Suprapubic skin (tissue), 4 donors: ENCODE measurements around the gene CCSER1. TPM values are rescaled to one million over a fixed set of nuclear protein-coding genes. Genes with fewer than 3 reads are reported as not detected.
"Not testable (repeated sequence)": the region's sequence is repeated elsewhere in the genome, so short reads cannot be mapped to it uniquely, and the experiment has no call there.

ENCODE experiments used
- DNase-seq, 2 donors: peaks; one replicate each; pipeline ENCODE4 v3.0.0-alpha.2; 2019; ENCODE audit warnings: low spot score in 2 of 2
- H3K27ac ChIP-seq: fragments of 200-600 bp; sonication (generic); one replicate; pipeline ENCODE4 v1.5.1; 2019
- H3K27me3 ChIP-seq: fragments of 200-600 bp; sonication (generic); one replicate; pipeline ENCODE4 v1.5.1; 2019
- H3K36me3 ChIP-seq: fragments of 200-600 bp; sonication (generic); one replicate; pipeline ENCODE4 v1.5.1; 2019
- H3K4me1 ChIP-seq: fragments of 200-600 bp; sonication (generic); one replicate; pipeline ENCODE4 v1.5.1; 2019
- H3K4me3 ChIP-seq: fragments of 200-600 bp; sonication (generic); one replicate; pipeline ENCODE4 v1.5.1; 2019; ENCODE audit warnings: mild to moderate bottlenecking
- H3K9me3 ChIP-seq: fragments of 200-600 bp; sonication (generic); one replicate; pipeline ENCODE4 v1.5.1; 2019
- EP300 ChIP-seq: sonication (generic); formaldehyde crosslinking; IDR thresholded peaks from one replicate; pipeline ENCODE4 v1.6.1; 2017; ENCODE audit warnings: antibody characterized with exemption
- POLR2A ChIP-seq, 2 donors: fragments of 450-650 bp; IDR thresholded peaks; one replicate each; pipeline ENCODE4 v1.6.1; 2017; ENCODE audit warnings: antibody characterized with exemption in 2 of 2, mild to moderate bottlenecking in 2 of 2, moderate library complexity in 2 of 2
- POLR2AphosphoS5 ChIP-seq, 3 donors: sonication (generic); formaldehyde crosslinking; IDR thresholded peaks; one replicate each; pipeline ENCODE4 v1.6.1; 2017; ENCODE audit warnings: antibody characterized with exemption in 3 of 3
- WGBS: methylation state at CpG from one replicate; pipeline ENCODE4 v1.1.5; 2018; 5-methylcytosine and 5-hydroxymethylcytosine counted together
- total RNA-seq, 4 donors: library from RNA; depleted of rRNA; stranded (reverse); fragments of >200 nt; gene quantifications; one replicate each; pipeline ENCODE4 v1.1.0, GENCODE V29; 2016
- TF ChIP-seq, protein P1 (sequence below), 2 donors: fragments of 200-600 bp in 1 of 2; fragments of 450-650 bp in 1 of 2; sonication (generic) in 1 of 2; IDR thresholded peaks; one replicate each; pipeline ENCODE4 v1.5.1; 2016 to 2019; ENCODE audit warnings: antibody characterized with exemption in 2 of 2, mild to moderate bottlenecking in 1 of 2, moderate library complexity in 1 of 2

The CCSER1 gene
- total RNA-seq, 4 donors from 2014 or later: 6.7 to 39.5 (median 11.8) TPM

DNA sequence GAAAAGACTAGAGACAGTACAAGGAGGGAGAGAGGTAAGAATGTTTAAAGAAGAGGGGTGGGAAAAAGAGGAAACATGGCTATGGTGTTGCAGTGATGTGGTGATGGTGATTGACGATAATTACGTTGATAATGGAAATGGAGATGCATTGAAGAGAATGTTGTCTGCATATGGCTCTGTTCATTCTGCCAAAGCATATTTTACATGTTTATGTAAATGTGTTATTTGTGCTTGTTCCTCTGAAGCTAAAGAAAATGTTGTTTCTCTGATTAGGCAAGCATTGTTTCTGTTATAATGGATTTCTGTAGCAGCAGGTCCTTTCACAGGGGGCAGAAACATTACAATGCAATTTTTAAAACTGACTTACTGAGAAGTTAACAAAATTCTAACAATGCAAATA is 958.8 kb downstream of the CCSER1 start:
- H3K27me3 ChIP-seq: no peaks in the 10 kb centered on the region
- no peak for TF ChIP-seq POLR2A (IDR thresholded peaks at IDR 0.05)
- TF ChIP-seq EP300: no peak
- no peak for TF ChIP-seq POLR2AphosphoS5 (IDR thresholded peaks at IDR 0.05)
- TF ChIP-seq, protein P1, sequence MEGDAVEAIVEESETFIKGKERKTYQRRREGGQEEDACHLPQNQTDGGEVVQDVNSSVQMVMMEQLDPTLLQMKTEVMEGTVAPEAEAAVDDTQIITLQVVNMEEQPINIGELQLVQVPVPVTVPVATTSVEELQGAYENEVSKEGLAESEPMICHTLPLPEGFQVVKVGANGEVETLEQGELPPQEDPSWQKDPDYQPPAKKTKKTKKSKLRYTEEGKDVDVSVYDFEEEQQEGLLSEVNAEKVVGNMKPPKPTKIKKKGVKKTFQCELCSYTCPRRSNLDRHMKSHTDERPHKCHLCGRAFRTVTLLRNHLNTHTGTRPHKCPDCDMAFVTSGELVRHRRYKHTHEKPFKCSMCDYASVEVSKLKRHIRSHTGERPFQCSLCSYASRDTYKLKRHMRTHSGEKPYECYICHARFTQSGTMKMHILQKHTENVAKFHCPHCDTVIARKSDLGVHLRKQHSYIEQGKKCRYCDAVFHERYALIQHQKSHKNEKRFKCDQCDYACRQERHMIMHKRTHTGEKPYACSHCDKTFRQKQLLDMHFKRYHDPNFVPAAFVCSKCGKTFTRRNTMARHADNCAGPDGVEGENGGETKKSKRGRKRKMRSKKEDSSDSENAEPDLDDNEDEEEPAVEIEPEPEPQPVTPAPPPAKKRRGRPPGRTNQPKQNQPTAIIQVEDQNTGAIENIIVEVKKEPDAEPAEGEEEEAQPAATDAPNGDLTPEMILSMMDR (IDR thresholded peaks at IDR 0.05): no peak
- no peak for DNase-seq
- H3K27ac ChIP-seq: no peak overlapping the region
- no peaks in the 10 kb centered on the region for H3K9me3 ChIP-seq
- no peak overlapping the region for H3K4me3 ChIP-seq
- H3K4me1 ChIP-seq: no peaks in the 10 kb centered on the region
- no peaks in the 10 kb centered on the region for H3K36me3 ChIP-seq
- whole genome bisulfite sequencing: 67% methylated on average over 2 of the region's 2 CpGs

- no peak for TF ChIP-seq POLR2A (IDR thresholded peaks at IDR 0.05)
- no peak for TF ChIP-seq POLR2AphosphoS5 (IDR thresholded peaks at IDR 0.05)
- no peak for TF ChIP-seq EP300
- TF ChIP-seq, protein P1 (IDR thresholded peaks at IDR 0.05): no peak
- Histone ChIP-seq H3K4me3 (no peak overlapping the region), H3K27ac (no peak overlapping the region), H3K27me3 (no peaks in the 10 kb centered on the region), H3K9me3 (no peaks in the 10 kb centered on the region), H3K4me1 (no peaks in the 10 kb centered on the region), H3K36me3 (no peaks in the 10 kb centered on the region)
- DNase-seq: no peak
- WGBS: 75% methylated on average over 1 of the region's 1 CpG
These were observed 960.5 kb downstream of the CCSER1 start for GRCh38 chr4:91087743-91088142.

GRCh38 chr4:91089178-91089577 is 962.0 kb downstream of the CCSER1 start:
- Histone ChIP-seq H3K4me1 (no peaks in the 10 kb centered on the region), H3K27me3 (no peaks in the 10 kb centered on the region), H3K27ac (no peak overlapping the region), H3K4me3 (no peak overlapping the region), H3K36me3 (no peaks in the 10 kb centered on the region), H3K9me3 (no peaks in the 10 kb centered on the region)
- no peak for DNase-seq
- no peak for TF ChIP-seq POLR2A (IDR thresholded peaks at IDR 0.05)
- TF ChIP-seq, protein P1 (IDR thresholded peaks at IDR 0.05): no peak
- TF ChIP-seq EP300: no peak
- no peak for TF ChIP-seq POLR2AphosphoS5 (IDR thresholded peaks at IDR 0.05)
- 67% methylated on average over 3 of the region's 3 CpGs for WGBS

- H3K27me3 ChIP-seq: no peaks in the 10 kb centered on the region
- peak overlapping the region; percentile 29 for H3K27ac ChIP-seq
- TF ChIP-seq POLR2A (IDR thresholded peaks at IDR 0.05): no peak
- TF ChIP-seq, protein P1 (IDR thresholded peaks at IDR 0.05): no peak
- no peak for TF ChIP-seq EP300
- TF ChIP-seq POLR2AphosphoS5 (IDR thresholded peaks at IDR 0.05): no peak
- H3K36me3 ChIP-seq: no peaks in the 10 kb centered on the region
- no peaks in the 10 kb centered on the region for H3K4me1 ChIP-seq
- WGBS: 57% methylated on average over 2 of the region's 2 CpGs
- H3K9me3 ChIP-seq: no peaks in the 10 kb centered on the region
- no peak for DNase-seq
- H3K4me3 ChIP-seq: no peak overlapping the region
These were observed 965.3 kb downstream of the CCSER1 start for GRCh38 chr4:91092398-91092980.

DNA sequence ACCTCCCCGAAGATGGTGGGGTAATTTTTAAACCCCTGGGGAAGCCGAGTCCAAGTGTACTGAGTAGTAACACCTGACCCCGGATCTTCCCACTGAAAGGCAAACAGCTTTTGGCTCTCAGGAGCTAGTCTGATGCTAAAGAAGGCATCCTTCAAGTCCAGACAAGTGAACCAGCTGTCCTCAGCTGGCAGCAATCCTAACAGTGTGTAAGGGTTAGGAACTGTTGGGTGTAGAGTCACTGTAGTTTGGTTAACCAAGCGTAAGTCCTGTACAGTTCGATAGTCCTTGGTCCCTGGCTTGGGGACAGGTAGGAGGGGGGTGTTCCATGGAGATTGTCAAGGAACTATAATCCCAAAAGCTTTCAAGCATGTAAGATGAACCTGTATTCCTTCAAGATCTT is 967.0 kb downstream of the CCSER1 start:
- H3K36me3 ChIP-seq, H3K27ac ChIP-seq, DNase-seq, H3K27me3 ChIP-seq, H3K4me1 ChIP-seq, H3K9me3 ChIP-seq, H3K4me3 ChIP-seq: not testable (repeated sequence)
- WGBS: 60% methylated on average over 2 of the region's 5 CpGs

DNA sequence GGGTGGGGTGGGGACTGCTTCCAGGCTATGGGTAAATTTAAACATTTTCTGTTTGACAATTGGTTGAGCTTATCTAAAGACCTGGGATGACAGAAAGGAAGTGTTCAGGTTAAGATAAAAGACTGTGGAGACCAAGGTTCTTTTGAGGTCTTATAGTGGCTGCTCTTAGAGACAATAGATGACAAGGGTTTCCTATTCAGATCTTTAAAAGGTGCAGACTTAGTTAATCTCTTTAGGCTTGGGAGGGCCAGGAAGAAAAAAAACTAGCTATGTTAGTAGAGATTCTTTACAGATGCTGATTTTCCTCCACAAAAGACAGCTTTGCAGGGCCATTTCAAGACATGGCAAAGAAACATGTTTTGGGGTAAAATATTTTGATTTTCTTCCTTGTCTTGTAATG is 972.5 kb downstream of the CCSER1 start:
- H3K36me3 ChIP-seq: no peaks in the 10 kb centered on the region
- no peak for TF ChIP-seq EP300
- TF ChIP-seq POLR2A (IDR thresholded peaks at IDR 0.05): no peak
- TF ChIP-seq POLR2AphosphoS5 (IDR thresholded peaks at IDR 0.05): no peak
- TF ChIP-seq, protein P1 (IDR thresholded peaks at IDR 0.05): no peak
- H3K27ac ChIP-seq: no peak overlapping the region
- no peaks in the 10 kb centered on the region for H3K4me1 ChIP-seq
- H3K4me3 ChIP-seq: no peak overlapping the region
- DNase-seq: no peak
- H3K27me3 ChIP-seq: no peaks in the 10 kb centered on the region
- H3K9me3 ChIP-seq: peaks cover 7% of the 10 kb centered on the region
